Memory B cell (primary cell): ENCODE results near the gene NOL4.
"Not testable (repeated sequence)": the region's sequence is repeated elsewhere in the genome, so short reads cannot be mapped to it uniquely, and the experiment has no call there.

Source experiments
- ATAC-seq: fragments of 150-1000 bp; cut with Tn5 transposase; 2 replicates; pipeline ENCODE4 v1.10.0; 2021; ENCODE audit warnings: low read depth, mild to moderate bottlenecking, moderate library complexity
- DNase-seq, 2 donors: peaks; one replicate each; pipeline ENCODE4 v3.0.0; 2022; ENCODE audit warnings: low spot score in 2 of 2
- H3K27ac Mint-ChIP-seq: one replicate; pipeline ENCODE4 v1.8.0; 2022; ENCODE audit warnings: mild to moderate bottlenecking, moderate library complexity, mixed read lengths
- H3K27me3 Mint-ChIP-seq: one replicate; pipeline ENCODE4 v1.8.0; 2022; ENCODE audit warnings: mixed read lengths
- H3K36me3 Mint-ChIP-seq: one replicate; pipeline ENCODE4 v1.8.0; 2022; ENCODE audit warnings: mild to moderate bottlenecking, mixed read lengths
- H3K4me1 Mint-ChIP-seq: one replicate; pipeline ENCODE4 v1.8.0; 2022; ENCODE audit warnings: mixed read lengths
- H3K4me3 Mint-ChIP-seq: one replicate; pipeline ENCODE4 v1.8.0; 2022; ENCODE audit warnings: mild to moderate bottlenecking, moderate library complexity, mixed read lengths
- H3K9me3 Mint-ChIP-seq: one replicate; pipeline ENCODE4 v1.8.0; 2022; ENCODE audit warnings: mixed read lengths

NOL4 gene

GRCh38 chr18:34224423-34225217 is at the start of gene NOL4:
NOL4 (minus strand) TSS chr18:34224913; CDS start chr18:34223253, 1,660 bp downstream.
- H3K36me3 Mint-ChIP-seq, result no peaks in the 10 kb centered on the region
- H3K4me3 Mint-ChIP-seq, result no peak within 1 kb of the TSS
- H3K27me3 Mint-ChIP-seq, result peaks cover 6% of the 10 kb centered on the region
- no peak for ATAC-seq
- H3K27ac Mint-ChIP-seq, result no peak within 1 kb of the TSS
- DNase-seq, result no peak
- H3K9me3 Mint-ChIP-seq, result peaks cover 2% of the 10 kb centered on the region
- H3K4me1 Mint-ChIP-seq, result no peaks in the 10 kb centered on the region

- not testable (repeated sequence) for DNase-seq, ATAC-seq, H3K4me1 Mint-ChIP-seq, H3K27me3 Mint-ChIP-seq, H3K4me3 Mint-ChIP-seq, H3K9me3 Mint-ChIP-seq, H3K36me3 Mint-ChIP-seq, H3K27ac Mint-ChIP-seq
Observed at GRCh38 chr18:34266029-34266428, 41.3 kb upstream of the NOL4 start.

- Mint-ChIP-seq H3K9me3 (peaks cover 12% of the 10 kb centered on the region), H3K27me3 (no peaks in the 10 kb centered on the region), H3K27ac (no peak overlapping the region), H3K36me3 (peaks cover 2% of the 10 kb centered on the region), H3K4me1 (no peaks in the 10 kb centered on the region), H3K4me3 (no peak overlapping the region)
- DNase-seq (no peak), ATAC-seq (no peak)
Observed at GRCh38 chr18:34261865-34262780, 37.4 kb upstream of the NOL4 start.

GRCh38 chr18:34258176-34258575 is 33.5 kb upstream of the NOL4 start:
- DNase-seq (no peak), ATAC-seq (no peak)
- Mint-ChIP-seq H3K4me1 (no peaks in the 10 kb centered on the region), H3K27ac (no peak overlapping the region), H3K36me3 (no peaks in the 10 kb centered on the region), H3K4me3 (no peak overlapping the region), H3K27me3 (no peaks in the 10 kb centered on the region), H3K9me3 (peaks cover 8% of the 10 kb centered on the region)

- ATAC-seq (no peak), DNase-seq (no peak)
- Mint-ChIP-seq H3K36me3 (no peaks in the 10 kb centered on the region), H3K27ac (no peak overlapping the region), H3K9me3 (peaks cover 9% of the 10 kb centered on the region), H3K4me1 (no peaks in the 10 kb centered on the region), H3K4me3 (no peak overlapping the region), H3K27me3 (no peaks in the 10 kb centered on the region)
Observed at GRCh38 chr18:34251919-34252318, 27.2 kb upstream of the NOL4 start.

- Mint-ChIP-seq H3K4me3 (no peak overlapping the region), H3K4me1 (no peaks in the 10 kb centered on the region), H3K27ac (no peak overlapping the region), H3K9me3 (peaks cover 11% of the 10 kb centered on the region), H3K36me3 (no peaks in the 10 kb centered on the region), H3K27me3 (no peaks in the 10 kb centered on the region)
- ATAC-seq (no peak), DNase-seq (no peak)
Observed at GRCh38 chr18:34248727-34249126, 24.0 kb upstream of the NOL4 start.

GRCh38 chr18:34242739-34243138 is 18.0 kb upstream of the NOL4 start:
- ATAC-seq (no peak), DNase-seq (no peak)
- no peak overlapping the region for H3K4me3 Mint-ChIP-seq
- H3K4me1 Mint-ChIP-seq, result no peaks in the 10 kb centered on the region
- H3K9me3 Mint-ChIP-seq, result peaks cover 8% of the 10 kb centered on the region
- no peaks in the 10 kb centered on the region for H3K36me3 Mint-ChIP-seq
- H3K27ac Mint-ChIP-seq, result no peak overlapping the region
- H3K27me3 Mint-ChIP-seq, result no peaks in the 10 kb centered on the region

- ATAC-seq, H3K27ac Mint-ChIP-seq, H3K4me1 Mint-ChIP-seq, H3K9me3 Mint-ChIP-seq, H3K36me3 Mint-ChIP-seq, H3K27me3 Mint-ChIP-seq, DNase-seq, H3K4me3 Mint-ChIP-seq: not testable (repeated sequence)
Observed at GRCh38 chr18:34233781-34234388, 9.2 kb upstream of the NOL4 start.

- Mint-ChIP-seq H3K4me3 (no peak overlapping the region), H3K27ac (no peak overlapping the region), H3K4me1 (no peaks in the 10 kb centered on the region), H3K36me3 (no peaks in the 10 kb centered on the region), H3K9me3 (peaks cover 2% of the 10 kb centered on the region), H3K27me3 (peaks cover 6% of the 10 kb centered on the region)
- no peak for ATAC-seq
- DNase-seq, result no peak
Observed at GRCh38 chr18:34225218-34225553, 473 bp upstream of the NOL4 start.

- Mint-ChIP-seq H3K9me3 (peaks cover 2% of the 10 kb centered on the region), H3K4me3 (no peak overlapping the region), H3K4me1 (no peaks in the 10 kb centered on the region), H3K27me3 (peaks cover 6% of the 10 kb centered on the region), H3K36me3 (no peaks in the 10 kb centered on the region), H3K27ac (no peak overlapping the region)
- no peak for DNase-seq
- no peak for ATAC-seq
Observed at GRCh38 chr18:34223893-34224422, 755 bp downstream of the NOL4 start.

GRCh38 chr18:34223164-34223892 is 1.4 kb downstream of the NOL4 start:
- no peaks in the 10 kb centered on the region for H3K36me3 Mint-ChIP-seq
- no peaks in the 10 kb centered on the region for H3K9me3 Mint-ChIP-seq
- ATAC-seq, result no peak
- H3K27ac Mint-ChIP-seq, result no peak overlapping the region
- H3K27me3 Mint-ChIP-seq, result peaks cover 6% of the 10 kb centered on the region
- DNase-seq, result no peak
- no peaks in the 10 kb centered on the region for H3K4me1 Mint-ChIP-seq
- no peak overlapping the region for H3K4me3 Mint-ChIP-seq

GRCh38 chr18:34222307-34223163 is 2.2 kb downstream of the NOL4 start:
- Mint-ChIP-seq H3K36me3 (no peaks in the 10 kb centered on the region), H3K4me1 (no peaks in the 10 kb centered on the region), H3K27ac (no peak overlapping the region), H3K9me3 (no peaks in the 10 kb centered on the region), H3K27me3 (peaks cover 6% of the 10 kb centered on the region), H3K4me3 (no peak overlapping the region)
- ATAC-seq, result no peak
- DNase-seq, result no peak

GRCh38 chr18:34221971-34222306 is 2.8 kb downstream of the NOL4 start:
- peaks cover 6% of the 10 kb centered on the region for H3K27me3 Mint-ChIP-seq
- no peaks in the 10 kb centered on the region for H3K9me3 Mint-ChIP-seq
- H3K4me3 Mint-ChIP-seq, result no peak overlapping the region
- ATAC-seq (no peak), DNase-seq (no peak)
- H3K4me1 Mint-ChIP-seq, result no peaks in the 10 kb centered on the region
- no peak overlapping the region for H3K27ac Mint-ChIP-seq
- H3K36me3 Mint-ChIP-seq, result no peaks in the 10 kb centered on the region
